BE2C (cell line): ENCODE measurements around the gene GLB1L2.

Source experiments
- DNase-seq: peaks from one replicate; pipeline ENCODE4 v3.0.0-alpha.2; 2020
- H3K27me3 ChIP-seq: fragments of 250-450 bp; sonication (Bioruptor Pico); 2 replicates; pipeline ENCODE4 v1.5.1; 2020; ENCODE audit warnings: mild to moderate bottlenecking
- H3K36me3 ChIP-seq: fragments of 250-450 bp; sonication (Bioruptor Pico); 2 replicates; pipeline ENCODE4 v1.5.1; 2020; ENCODE audit warnings: mild to moderate bottlenecking
- H3K4me1 ChIP-seq: fragments of 250-450 bp; sonication (Bioruptor Pico); 2 replicates; pipeline ENCODE4 v1.5.1; 2020
- H3K4me3 ChIP-seq: 2 replicates; pipeline ENCODE4 v1.5.1; 2011; ENCODE audit warnings: low read depth, low read length
- H3K9me3 ChIP-seq: fragments of 250-450 bp; sonication (Bioruptor Pico); 2 replicates; pipeline ENCODE4 v1.5.1; 2020
- TF ChIP-seq, protein P1 (sequence below): IDR thresholded peaks from 2 replicates; pipeline ENCODE4 v1.5.1; 2012; ENCODE audit warnings: mild to moderate bottlenecking, low read depth, low read length

The GLB1L2 gene

DNA sequence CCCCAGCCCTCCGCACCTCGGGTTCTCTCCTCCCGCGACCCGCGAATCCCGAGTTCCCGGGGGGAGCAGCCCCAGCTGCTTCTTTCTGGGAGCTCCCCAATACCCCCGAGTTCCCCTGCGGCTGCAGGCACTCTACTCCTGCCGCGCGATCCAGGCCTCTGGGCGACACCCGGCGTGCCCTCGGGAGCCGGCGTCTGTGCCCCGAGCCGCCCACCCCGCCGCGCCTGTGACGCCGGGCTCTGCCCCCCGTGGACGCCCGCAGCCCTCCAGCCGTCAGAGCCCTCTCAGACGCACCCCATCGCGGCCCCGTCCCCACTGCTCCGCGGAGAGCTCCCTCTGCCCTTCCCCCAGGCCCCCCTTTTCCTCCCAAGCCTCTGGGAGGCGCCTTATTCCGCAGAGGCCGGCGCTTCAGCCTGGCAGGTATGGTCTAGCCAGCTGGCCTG is 422 bp downstream of the GLB1L2 start:
- H3K36me3 ChIP-seq: no peaks in the 10 kb centered on the region
- DNase-seq: peak; percentile 34
- peak overlapping the region; percentile 65 for H3K4me3 ChIP-seq
- no peaks in the 10 kb centered on the region; the same call in 1 of the 2 replicates for H3K4me1 ChIP-seq
- no peaks in the 10 kb centered on the region for H3K9me3 ChIP-seq
- TF ChIP-seq, protein P1, sequence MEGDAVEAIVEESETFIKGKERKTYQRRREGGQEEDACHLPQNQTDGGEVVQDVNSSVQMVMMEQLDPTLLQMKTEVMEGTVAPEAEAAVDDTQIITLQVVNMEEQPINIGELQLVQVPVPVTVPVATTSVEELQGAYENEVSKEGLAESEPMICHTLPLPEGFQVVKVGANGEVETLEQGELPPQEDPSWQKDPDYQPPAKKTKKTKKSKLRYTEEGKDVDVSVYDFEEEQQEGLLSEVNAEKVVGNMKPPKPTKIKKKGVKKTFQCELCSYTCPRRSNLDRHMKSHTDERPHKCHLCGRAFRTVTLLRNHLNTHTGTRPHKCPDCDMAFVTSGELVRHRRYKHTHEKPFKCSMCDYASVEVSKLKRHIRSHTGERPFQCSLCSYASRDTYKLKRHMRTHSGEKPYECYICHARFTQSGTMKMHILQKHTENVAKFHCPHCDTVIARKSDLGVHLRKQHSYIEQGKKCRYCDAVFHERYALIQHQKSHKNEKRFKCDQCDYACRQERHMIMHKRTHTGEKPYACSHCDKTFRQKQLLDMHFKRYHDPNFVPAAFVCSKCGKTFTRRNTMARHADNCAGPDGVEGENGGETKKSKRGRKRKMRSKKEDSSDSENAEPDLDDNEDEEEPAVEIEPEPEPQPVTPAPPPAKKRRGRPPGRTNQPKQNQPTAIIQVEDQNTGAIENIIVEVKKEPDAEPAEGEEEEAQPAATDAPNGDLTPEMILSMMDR: peak; percentile 8; the same call in 1 of the 2 replicates
- H3K27me3 ChIP-seq: peaks cover 15% of the 10 kb centered on the region

DNA sequence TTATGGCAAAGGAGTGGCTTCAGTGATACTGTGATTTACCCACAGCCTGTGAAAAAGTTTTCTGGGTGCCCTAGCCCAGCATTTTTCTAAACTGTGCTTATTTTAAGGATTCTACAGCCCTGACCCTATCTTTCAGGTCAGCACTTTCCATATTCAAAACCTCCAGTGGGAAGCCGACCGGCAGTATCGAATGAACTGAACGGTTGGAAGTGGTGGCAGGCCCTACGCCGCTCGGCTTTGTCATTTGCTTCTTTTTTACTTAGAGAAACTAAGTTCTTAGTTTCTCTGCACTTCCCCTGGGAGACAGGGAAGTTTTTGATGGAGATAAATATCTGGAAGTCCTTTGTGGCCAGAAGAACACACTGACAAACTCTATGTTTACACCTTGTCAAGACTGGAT is 994 bp downstream of the GLB1L2 start:
- Histone ChIP-seq H3K36me3 (no peaks in the 10 kb centered on the region), H3K27me3 (peaks cover 15% of the 10 kb centered on the region), H3K4me1 (no peaks in the 10 kb centered on the region; the same call in 1 of the 2 replicates), H3K9me3 (no peaks in the 10 kb centered on the region), H3K4me3 (no peak overlapping the region)
- TF ChIP-seq, protein P1: no peak
- no peak for DNase-seq

DNA sequence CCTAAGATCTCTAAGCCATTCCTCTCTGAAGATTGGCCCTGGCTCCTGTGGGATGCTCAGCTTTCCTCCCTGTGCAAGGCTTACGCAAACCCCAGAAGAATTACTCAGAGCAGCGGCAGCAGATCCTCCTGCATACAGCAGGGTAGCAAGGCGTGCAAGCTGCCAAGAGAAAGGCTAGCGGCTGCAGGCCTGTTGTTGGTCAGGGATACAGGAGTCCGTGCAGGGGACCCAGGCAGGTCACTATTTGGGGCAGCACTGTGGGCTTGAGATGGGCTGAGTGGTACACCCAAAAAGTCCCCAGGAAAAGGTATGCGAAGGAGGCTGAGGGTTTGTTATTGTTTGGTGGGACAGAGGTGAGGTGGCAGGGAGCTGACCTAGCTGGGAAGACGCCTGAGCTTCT is 1.5 kb downstream of the GLB1L2 start:
- H3K4me1 ChIP-seq: no peaks in the 10 kb centered on the region; the same call in 1 of the 2 replicates
- TF ChIP-seq, protein P1: no peak
- no peaks in the 10 kb centered on the region for H3K9me3 ChIP-seq
- DNase-seq: no peak
- peaks cover 15% of the 10 kb centered on the region for H3K27me3 ChIP-seq
- H3K4me3 ChIP-seq: no peak overlapping the region
- H3K36me3 ChIP-seq: no peaks in the 10 kb centered on the region

DNA sequence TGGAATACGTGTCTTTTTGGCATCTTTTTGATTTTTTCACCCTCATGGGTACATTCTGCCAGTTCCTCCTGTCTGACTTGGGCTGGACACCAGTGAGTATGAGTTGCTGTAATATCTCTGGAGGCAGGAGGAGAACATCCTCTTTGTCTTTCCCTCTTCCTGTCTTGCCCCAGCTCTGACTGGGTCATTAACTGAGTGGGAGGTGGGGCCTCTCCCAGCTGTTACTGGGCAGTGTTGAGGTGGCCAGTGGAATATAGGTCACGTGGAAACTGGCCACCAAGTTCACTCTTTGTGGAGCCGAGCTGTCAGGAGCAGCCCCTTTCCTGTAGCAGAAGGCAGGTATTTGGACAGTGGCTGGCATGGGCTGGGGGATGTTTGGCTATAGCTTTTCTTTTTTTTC is 2.2 kb downstream of the GLB1L2 start:
- no peaks in the 10 kb centered on the region for H3K36me3 ChIP-seq
- TF ChIP-seq, protein P1: no peak
- peaks cover 15% of the 10 kb centered on the region for H3K27me3 ChIP-seq
- no peak overlapping the region for H3K4me3 ChIP-seq
- H3K4me1 ChIP-seq: no peaks in the 10 kb centered on the region; the same call in 1 of the 2 replicates
- no peak for DNase-seq
- H3K9me3 ChIP-seq: no peaks in the 10 kb centered on the region

DNA sequence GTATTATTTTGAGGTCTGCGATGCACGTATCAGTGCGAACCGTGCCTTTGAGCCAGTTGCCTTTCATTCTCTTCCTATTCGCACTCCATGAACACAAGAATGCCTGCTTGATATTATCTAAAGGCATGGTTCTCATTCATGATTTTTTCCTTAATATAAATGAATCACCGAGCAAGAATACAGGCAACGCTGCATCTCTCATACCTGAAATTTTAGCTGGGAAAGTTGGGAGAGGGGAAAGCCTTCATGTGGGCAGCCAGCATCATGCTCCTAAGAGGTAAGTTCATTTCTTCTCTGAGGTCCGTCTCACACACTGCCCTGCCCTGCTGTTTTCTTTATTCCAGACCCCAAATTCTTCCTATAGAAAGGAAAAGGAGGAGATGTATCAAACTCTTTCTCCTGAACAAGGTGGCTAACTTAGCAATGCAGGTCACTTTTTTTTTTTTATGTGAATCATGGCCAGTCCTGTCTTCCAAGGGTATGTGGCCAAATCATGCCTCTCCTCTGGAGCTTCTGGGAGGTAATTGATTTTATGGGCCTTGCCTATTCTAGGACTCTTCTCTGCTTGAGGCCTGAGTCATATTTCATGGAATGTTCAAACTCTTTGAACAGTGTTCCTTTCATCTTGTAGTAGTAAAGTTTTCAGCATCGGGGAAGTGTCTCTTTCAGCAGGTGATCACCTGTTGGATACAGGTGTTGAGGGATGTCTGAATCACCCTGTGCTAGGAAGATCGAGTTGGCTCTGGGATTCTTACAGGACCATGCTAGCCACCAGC is 3.2 kb downstream of the GLB1L2 start:
- Histone ChIP-seq H3K9me3 (no peaks in the 10 kb centered on the region), H3K36me3 (no peaks in the 10 kb centered on the region), H3K27me3 (peaks cover 15% of the 10 kb centered on the region), H3K4me3 (no peak overlapping the region), H3K4me1 (no peaks in the 10 kb centered on the region; the same call in 1 of the 2 replicates)
- no peak for DNase-seq
- TF ChIP-seq, protein P1: no peak

DNA sequence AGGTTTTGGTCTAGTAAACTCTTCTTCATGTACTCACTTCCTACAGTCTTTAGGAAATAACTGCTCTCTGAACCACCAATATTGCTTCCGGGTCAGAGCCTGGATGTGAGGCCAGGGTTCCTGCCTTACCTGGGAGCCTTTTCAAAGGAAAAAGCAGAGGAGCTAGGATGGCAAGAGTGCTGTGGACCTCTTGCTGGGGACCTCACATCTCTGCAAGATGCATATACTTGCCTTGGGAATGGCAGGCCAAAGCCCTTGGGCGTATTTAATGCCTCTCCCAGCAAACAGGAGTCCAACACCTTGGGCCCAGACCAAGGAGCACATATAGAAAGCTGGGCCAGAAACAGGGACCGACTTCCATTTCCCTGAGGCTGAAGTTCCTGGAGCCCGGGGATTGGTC is 5.3 kb downstream of the GLB1L2 start:
- H3K27me3 ChIP-seq: peaks cover 3% of the 10 kb centered on the region; the same call in 1 of the 2 replicates
- H3K36me3 ChIP-seq: no peaks in the 10 kb centered on the region
- DNase-seq: no peak
- no peaks in the 10 kb centered on the region for H3K9me3 ChIP-seq
- H3K4me1 ChIP-seq: no peaks in the 10 kb centered on the region
- H3K4me3 ChIP-seq: no peak overlapping the region
- TF ChIP-seq, protein P1: no peak
